ENCODE measurements around the gene CRB3.

Gene CRB3

GRCh38 chr19:6443986-6444385 lies 20.1 kb upstream of the CRB3 start:
- H3K27ac ChIP-seq: no peak overlapping the region
- TF ChIP-seq CTCF (conservative IDR thresholded peaks at IDR 0.05) (no peak), ZFX (IDR thresholded peaks at IDR 0.05) (no peak)

GRCh38 chr19:6446452-6446851 lies 17.6 kb upstream of the CRB3 start:
- TF ChIP-seq CTCF (conservative IDR thresholded peaks at IDR 0.05) (no peak), ZFX (IDR thresholded peaks at IDR 0.05) (no peak; the same call in 1 of the 2 replicates)
- H3K27ac ChIP-seq: no peak overlapping the region

GRCh38 chr19:6448045-6448444 lies 16.0 kb upstream of the CRB3 start:
- H3K27ac ChIP-seq: no peak overlapping the region

GRCh38 chr19:6450166-6450565 lies 13.9 kb upstream of the CRB3 start:
- H3K27ac ChIP-seq: no peak overlapping the region

More at GRCh38 chr19:6448045-6448444, 16.0 kb upstream of the CRB3 start:
- no peak for TF ChIP-seq CTCF (conservative IDR thresholded peaks at IDR 0.05)
- TF ChIP-seq ZFX (IDR thresholded peaks at IDR 0.05): no peak

GRCh38 chr19:6451583-6452222 lies 12.4 kb upstream of the CRB3 start:
- H3K27ac ChIP-seq: no peak overlapping the region
- TF ChIP-seq ZFX (IDR thresholded peaks at IDR 0.05) (no peak), CTCF (conservative IDR thresholded peaks at IDR 0.05) (no peak)

More at GRCh38 chr19:6450166-6450565, 13.9 kb upstream of the CRB3 start:
- TF ChIP-seq ZFX (IDR thresholded peaks at IDR 0.05): no peak
- TF ChIP-seq CTCF (conservative IDR thresholded peaks at IDR 0.05): no peak

- H3K27ac ChIP-seq: no peak overlapping the region
- TF ChIP-seq ZFX (IDR thresholded peaks at IDR 0.05) (no peak), CTCF (conservative IDR thresholded peaks at IDR 0.05) (no peak)
Observed at GRCh38 chr19:6452223-6452614, 11.9 kb upstream of the CRB3 start.

GRCh38 chr19:6452899-6453298 lies 11.2 kb upstream of the CRB3 start:
- no peak overlapping the region for H3K27ac ChIP-seq
- TF ChIP-seq ZFX (IDR thresholded peaks at IDR 0.05): no peak
- TF ChIP-seq CTCF (conservative IDR thresholded peaks at IDR 0.05): no peak
